ENCODE data around the gene POU2F3.

- TF ChIP-seq CTCF (IDR thresholded peaks at IDR 0.05) (no peak), POLR2A (IDR thresholded peaks at IDR 0.05) (no peak)
Measured at GRCh38 chr11:120290956-120291355, 51.0 kb downstream of the POU2F3 start.

Measured in stomach (tissue), 4 donors.